ENCODE data around the gene ZCCHC24.

DNA sequence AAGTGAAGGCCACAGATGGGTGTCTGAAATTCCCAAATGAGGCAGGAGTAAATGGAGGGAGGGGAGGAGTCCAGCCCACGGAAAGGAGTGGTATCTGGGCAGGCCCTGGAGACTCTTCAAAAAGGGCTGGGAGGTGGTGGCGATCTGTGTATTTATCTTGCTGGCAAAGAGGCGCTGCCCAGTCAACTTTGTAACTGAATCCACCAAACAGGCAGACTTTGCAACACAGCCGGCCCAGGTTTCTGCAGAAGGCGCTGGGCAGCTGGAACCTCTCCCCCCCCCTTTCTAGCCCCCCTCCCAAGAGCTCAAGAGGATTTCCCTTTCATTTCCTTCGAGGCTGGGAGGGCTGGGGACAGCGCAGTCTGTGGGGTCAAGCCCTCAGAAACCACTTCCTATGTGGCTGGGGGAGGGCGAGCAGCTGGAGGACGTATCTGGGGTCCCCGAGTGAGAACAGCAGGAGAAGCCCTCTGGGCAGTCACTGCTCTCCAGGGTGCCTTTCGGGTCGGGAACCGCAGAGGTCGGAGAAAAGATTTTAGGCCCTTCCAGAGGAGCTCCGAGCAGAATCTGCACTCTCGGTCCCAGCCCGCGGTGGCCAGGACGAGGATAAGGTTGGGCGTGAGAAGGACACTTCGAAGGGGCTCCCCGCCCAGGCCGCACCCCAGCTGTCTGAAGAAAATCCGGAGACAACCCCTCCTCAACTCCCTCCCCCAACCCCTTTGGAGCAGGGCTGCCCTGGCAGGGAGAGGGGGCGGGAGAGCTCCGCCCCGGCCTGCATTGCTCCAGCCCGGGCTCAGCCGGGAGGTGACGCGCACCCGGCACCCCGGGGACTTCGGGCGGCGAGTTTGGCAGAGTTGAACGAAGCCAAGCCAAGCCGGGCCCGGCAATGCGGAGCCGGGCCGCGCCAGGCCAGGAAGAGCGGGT, 965 bp downstream of the ZCCHC24 start:
- no peak for TF ChIP-seq POLR2AphosphoS5 (IDR thresholded peaks at IDR 0.05; ENCODE audit: low read depth, low read length)
- TF ChIP-seq POLR2A (IDR thresholded peaks at IDR 0.05; ENCODE audit: low read depth, low read length), result no peak
- TF ChIP-seq TAF1 (IDR thresholded peaks at IDR 0.05; ENCODE audit: borderline replicate concordance, low read depth, low read length), result no peak
